Measurements from ENCODE around the gene GAL3ST2. TPM values are rescaled to one million over a fixed set of nuclear protein-coding genes. Genes with fewer than 3 reads are reported as not detected.

The GAL3ST2 gene
- total RNA-seq, 2 experiments from 2014 or later, result 1.1 TPM; not detected in 1

DNA sequence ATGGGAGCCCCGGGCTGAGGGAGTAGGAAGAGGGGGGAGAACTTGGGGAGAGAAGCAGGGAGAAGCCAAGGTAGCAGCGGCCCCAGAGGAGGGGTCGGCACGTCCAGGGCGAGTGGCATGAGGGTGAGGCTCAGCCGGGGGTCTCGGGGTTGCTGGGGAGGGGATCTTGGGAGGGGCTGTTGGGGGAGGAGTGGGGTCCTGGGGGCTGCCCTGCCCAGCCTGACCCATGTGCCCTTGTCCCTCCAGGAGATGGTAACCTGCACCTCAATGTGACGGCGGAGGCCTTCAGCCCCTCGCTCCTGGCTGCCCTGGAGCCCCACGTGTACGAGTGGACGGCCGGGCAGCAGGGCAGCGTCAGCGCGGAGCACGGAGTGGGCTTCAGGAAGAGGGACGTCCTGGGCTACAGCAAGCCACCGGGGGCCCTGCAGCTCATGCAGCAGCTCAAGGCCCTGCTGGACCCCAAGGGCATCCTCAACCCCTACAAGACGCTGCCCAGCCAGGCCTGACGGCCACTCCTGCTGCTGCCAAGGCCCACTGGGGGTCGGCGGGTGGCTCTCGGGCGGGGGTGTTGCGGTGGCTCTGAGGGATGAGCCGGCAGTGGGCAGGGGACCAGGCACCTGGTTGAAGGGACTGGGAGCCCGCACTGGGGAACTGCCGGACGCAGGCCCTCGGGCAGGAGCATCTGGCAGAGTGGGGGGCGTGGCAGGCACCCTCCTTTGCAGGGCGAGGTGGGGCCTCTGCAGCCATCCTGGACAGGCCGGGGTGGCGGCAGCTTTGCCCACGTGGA lies 9.0 kb upstream of the GAL3ST2 start:
- Histone ChIP-seq H2AFZ (ENCODE audit: low read length) (no peak overlapping the region), H3K79me2 (ENCODE audit: insufficient read depth, low read depth, low read length) (no peaks in the 10 kb centered on the region), H4K20me1 (ENCODE audit: insufficient read depth, low read length) (no peaks in the 10 kb centered on the region), H3K36me3 (ENCODE audit: insufficient read depth, low read length) (no peaks in the 10 kb centered on the region), H3K4me2 (ENCODE audit: low read length) (no peak overlapping the region), H3K9me2 (ENCODE audit: insufficient read depth, low read length) (no peaks in the 10 kb centered on the region), H3K27ac (ENCODE audit: low read depth, low read length, poor library complexity, severe bottlenecking) (no peak overlapping the region), H3K9me3 (ENCODE audit: low read length) (no peaks in the 10 kb centered on the region), H3K4me3 (ENCODE audit: low read depth, low read length, poor library complexity, severe bottlenecking) (no peak overlapping the region), H3K4me1 (ENCODE audit: insufficient read depth, low read length, poor library complexity, severe bottlenecking) (no peaks in the 10 kb centered on the region)
- ChIA-PET CTCF (ENCODE audit: unreplicated experiment) (no interaction called here), POLR2A (no interaction called here)
- TF ChIP-seq CTCF (conservative IDR thresholded peaks at IDR 0.05; ENCODE audit: low read length) (no peak), EZH2phosphoT487 (IDR thresholded peaks at IDR 0.05; ENCODE audit: borderline replicate concordance, low read depth, low read length) (no peak)
- intact Hi-C loops (cut with micrococcal nuclease; ENCODE audit: unreplicated experiment), result no loop called here
- no peak for DNase-seq (ENCODE audit: low spot score)
- no TSS peak for BruUV-seq (replicated peaks)

GRCh38 chr2:241768251-241768711 lies 8.3 kb upstream of the GAL3ST2 start:
- no peak overlapping the region for H3K27ac ChIP-seq (ENCODE audit: low read depth, low read length, poor library complexity, severe bottlenecking)
- no peaks in the 10 kb centered on the region for H3K36me3 ChIP-seq (ENCODE audit: insufficient read depth, low read length)
- H3K4me1 ChIP-seq (ENCODE audit: insufficient read depth, low read length, poor library complexity, severe bottlenecking), result no peaks in the 10 kb centered on the region
- intact Hi-C loops (cut with micrococcal nuclease; ENCODE audit: unreplicated experiment), result no loop called here
- TF ChIP-seq EZH2phosphoT487 (IDR thresholded peaks at IDR 0.05; ENCODE audit: borderline replicate concordance, low read depth, low read length) (no peak), CTCF (conservative IDR thresholded peaks at IDR 0.05; ENCODE audit: low read length) (no peak)
- no peaks in the 10 kb centered on the region for H4K20me1 ChIP-seq (ENCODE audit: insufficient read depth, low read length)
- CTCF ChIA-PET (ENCODE audit: unreplicated experiment), result no interaction called here
- H2AFZ ChIP-seq (ENCODE audit: low read length), result no peak overlapping the region
- H3K79me2 ChIP-seq (ENCODE audit: insufficient read depth, low read depth, low read length), result no peaks in the 10 kb centered on the region
- no peaks in the 10 kb centered on the region for H3K9me3 ChIP-seq (ENCODE audit: low read length)
- no peaks in the 10 kb centered on the region for H3K9me2 ChIP-seq (ENCODE audit: insufficient read depth, low read length)
- POLR2A ChIA-PET, result no interaction called here
- no TSS peak for BruUV-seq (replicated peaks)
- DNase-seq (ENCODE audit: low spot score), result no peak
- H3K4me2 ChIP-seq (ENCODE audit: low read length), result no peak overlapping the region
- H3K4me3 ChIP-seq (ENCODE audit: low read depth, low read length, poor library complexity, severe bottlenecking), result no peak overlapping the region

DNA sequence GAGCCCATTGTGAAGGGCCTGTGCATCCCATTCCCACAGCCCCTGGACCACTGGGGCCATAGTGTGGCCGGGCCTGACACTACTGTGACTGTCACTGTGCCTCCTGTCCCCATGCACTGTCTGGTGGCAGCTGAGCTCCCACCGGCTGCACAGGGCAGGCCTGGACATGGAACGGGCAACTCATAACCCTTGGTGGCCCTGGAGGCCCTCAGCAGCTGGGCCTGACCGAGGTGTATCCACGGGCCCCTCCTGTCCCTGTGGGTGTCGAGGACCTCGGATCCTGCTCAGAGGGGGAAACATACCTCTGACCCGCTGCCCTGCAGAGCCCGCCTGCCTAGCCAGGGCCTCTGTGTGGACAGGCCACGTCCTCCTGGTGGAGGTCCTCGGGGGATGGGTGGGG lies 7.8 kb upstream of the GAL3ST2 start:
- H3K9me3 ChIP-seq (ENCODE audit: low read length), result no peaks in the 10 kb centered on the region
- no peak overlapping the region for H3K27ac ChIP-seq (ENCODE audit: low read depth, low read length, poor library complexity, severe bottlenecking)
- no peaks in the 10 kb centered on the region for H3K79me2 ChIP-seq (ENCODE audit: insufficient read depth, low read depth, low read length)
- H3K36me3 ChIP-seq (ENCODE audit: insufficient read depth, low read length), result no peaks in the 10 kb centered on the region
- no TSS peak for BruUV-seq (replicated peaks)
- no peaks in the 10 kb centered on the region for H4K20me1 ChIP-seq (ENCODE audit: insufficient read depth, low read length)
- DNase-seq (ENCODE audit: low spot score), result no peak
- H3K4me2 ChIP-seq (ENCODE audit: low read length), result no peak overlapping the region
- H3K4me1 ChIP-seq (ENCODE audit: insufficient read depth, low read length, poor library complexity, severe bottlenecking), result no peaks in the 10 kb centered on the region
- no peak overlapping the region for H3K4me3 ChIP-seq (ENCODE audit: low read depth, low read length, poor library complexity, severe bottlenecking)
- ChIA-PET CTCF (ENCODE audit: unreplicated experiment) (no interaction called here), POLR2A (no interaction called here)
- intact Hi-C loops (cut with micrococcal nuclease; ENCODE audit: unreplicated experiment), result no loop called here
- no peak for TF ChIP-seq EZH2phosphoT487 (IDR thresholded peaks at IDR 0.05; ENCODE audit: borderline replicate concordance, low read depth, low read length)
- no peak for TF ChIP-seq CTCF (conservative IDR thresholded peaks at IDR 0.05; ENCODE audit: low read length)
- H3K9me2 ChIP-seq (ENCODE audit: insufficient read depth, low read length), result no peaks in the 10 kb centered on the region
- H2AFZ ChIP-seq (ENCODE audit: low read length), result no peak overlapping the region
